ENCODE data around the gene CCDC85C. TPM values are rescaled to one million over a fixed set of nuclear protein-coding genes. Genes with fewer than 3 reads are reported as not detected.

Gene CCDC85C
- total RNA-seq, 1 experiment from 2014 or later, result 35.8 TPM

GRCh38 chr14:99628887-99629618 is 25.0 kb upstream of the CCDC85C start (continued):
- TF ChIP-seq E2F4 (CRISPR knock-in tag; IDR thresholded peaks at IDR 0.05; ENCODE audit: borderline replicate concordance, low read depth), result no peak
- no peak for TF ChIP-seq ZNF512 (CRISPR knock-in tag; IDR thresholded peaks at IDR 0.05; ENCODE audit: borderline replicate concordance)

- no peaks in the 10 kb centered on the region for H3K9me3 Mint-ChIP-seq
- no peak overlapping the region for H3K27ac Mint-ChIP-seq
- POLR2A ChIA-PET, result no interaction called here
- H3K27me3 Mint-ChIP-seq (ENCODE audit: low read depth), result no peaks in the 10 kb centered on the region
- ATAC-seq, result no peak
- DNase-seq (ENCODE audit: low spot score), result no peak
- H3K36me3 Mint-ChIP-seq, result no peaks in the 10 kb centered on the region
- peaks cover 15% of the 10 kb centered on the region for H3K4me1 Mint-ChIP-seq
- no peak overlapping the region for H3K4me3 Mint-ChIP-seq
- TF ChIP-seq PRRX2 (CRISPR knock-in tag; IDR thresholded peaks at IDR 0.05), result no peak
- CTCF ChIA-PET, result interaction anchor here (0.7 to 1.9 kb wide), 23 partner anchors 8 to 164 kb away, joined by 3 to 14 read pairs (median 4); partner anchors contain the start of gene CYP46A1
These were observed 23.7 kb upstream of the CCDC85C start for GRCh38 chr14:99627510-99628381.

GRCh38 chr14:99627100-99627499 is 23.1 kb upstream of the CCDC85C start:
- H3K4me1 Mint-ChIP-seq, result peaks cover 15% of the 10 kb centered on the region
- no peaks in the 10 kb centered on the region for H3K9me3 Mint-ChIP-seq
- no peak overlapping the region for H3K27ac Mint-ChIP-seq
- no peaks in the 10 kb centered on the region for H3K36me3 Mint-ChIP-seq
- ChIA-PET CTCF (interaction anchor here (1.4 kb wide), 1 partner anchor 22 kb away, joined by 5 read pairs; no protein-coding TSS in a partner anchor), POLR2A (no interaction called here)
- no peaks in the 10 kb centered on the region for H3K27me3 Mint-ChIP-seq (ENCODE audit: low read depth)
- ATAC-seq (no peak), DNase-seq (ENCODE audit: low spot score) (no peak)
- H3K4me3 Mint-ChIP-seq, result no peak overlapping the region
- TF ChIP-seq KAT7 (CRISPR knock-in tag; IDR thresholded peaks at IDR 0.05; ENCODE audit: borderline replicate concordance) (no peak), ZBTB21 (CRISPR knock-in tag; IDR thresholded peaks at IDR 0.05; ENCODE audit: borderline replicate concordance) (no peak)

- TF ChIP-seq NR1H2 (CRISPR knock-in tag; IDR thresholded peaks at IDR 0.05) (no peak), NFYB (CRISPR knock-in tag; conservative IDR thresholded peaks at IDR 0.05; ENCODE audit: low read depth) (no peak), CREB1 (CRISPR knock-in tag; IDR thresholded peaks at IDR 0.05) (no peak), JAZF1 (CRISPR knock-in tag; IDR thresholded peaks at IDR 0.05) (no peak), GABPB1 (CRISPR knock-in tag; IDR thresholded peaks at IDR 0.05) (no peak), RORB (CRISPR knock-in tag; IDR thresholded peaks at IDR 0.05) (no peak), SP1 (CRISPR knock-in tag; conservative IDR thresholded peaks at IDR 0.05) (no peak), ZBTB43 (CRISPR knock-in tag; IDR thresholded peaks at IDR 0.05) (no peak), MLX (CRISPR knock-in tag; IDR thresholded peaks at IDR 0.05) (no peak), JUN (CRISPR knock-in tag; IDR thresholded peaks at IDR 0.05) (no peak), FOXP4 (CRISPR knock-in tag; IDR thresholded peaks at IDR 0.05) (no peak), TEAD4 (CRISPR knock-in tag; IDR thresholded peaks at IDR 0.05) (no peak), ZNF423 (CRISPR knock-in tag; IDR thresholded peaks at IDR 0.05) (no peak)
- TF ChIP-seq, protein P1, sequence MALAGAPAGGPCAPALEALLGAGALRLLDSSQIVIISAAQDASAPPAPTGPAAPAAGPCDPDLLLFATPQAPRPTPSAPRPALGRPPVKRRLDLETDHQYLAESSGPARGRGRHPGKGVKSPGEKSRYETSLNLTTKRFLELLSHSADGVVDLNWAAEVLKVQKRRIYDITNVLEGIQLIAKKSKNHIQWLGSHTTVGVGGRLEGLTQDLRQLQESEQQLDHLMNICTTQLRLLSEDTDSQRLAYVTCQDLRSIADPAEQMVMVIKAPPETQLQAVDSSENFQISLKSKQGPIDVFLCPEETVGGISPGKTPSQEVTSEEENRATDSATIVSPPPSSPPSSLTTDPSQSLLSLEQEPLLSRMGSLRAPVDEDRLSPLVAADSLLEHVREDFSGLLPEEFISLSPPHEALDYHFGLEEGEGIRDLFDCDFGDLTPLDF (CRISPR knock-in tag; IDR thresholded peaks at IDR 0.05), result no peak
- TF ChIP-seq, protein P2, sequence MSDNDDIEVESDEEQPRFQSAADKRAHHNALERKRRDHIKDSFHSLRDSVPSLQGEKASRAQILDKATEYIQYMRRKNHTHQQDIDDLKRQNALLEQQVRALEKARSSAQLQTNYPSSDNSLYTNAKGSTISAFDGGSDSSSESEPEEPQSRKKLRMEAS (CRISPR knock-in tag; IDR thresholded peaks at IDR 0.05), result no peak
- DNase-seq (ENCODE audit: low spot score), result no peak
These were observed 22.1 kb upstream of the CCDC85C start for GRCh38 chr14:99626041-99626648.

More at GRCh38 chr14:99626041-99626648, 22.1 kb upstream of the CCDC85C start:
- Mint-ChIP-seq H3K9me3 (no peaks in the 10 kb centered on the region), H3K4me3 (no peak overlapping the region), H3K36me3 (no peaks in the 10 kb centered on the region), H3K4me1 (peaks cover 15% of the 10 kb centered on the region), H3K27me3 (ENCODE audit: low read depth) (no peaks in the 10 kb centered on the region), H3K27ac (no peak overlapping the region)
- CTCF ChIA-PET, result interaction anchor here (0.5 to 1.4 kb wide), 4 partner anchors 21 to 273 kb away, joined by 3 to 5 read pairs (median 4); no protein-coding TSS in a partner anchor
- no peak for ATAC-seq
- POLR2A ChIA-PET, result no interaction called here
